ENCODE measurements around the gene RPS26.
"Not testable (repeated sequence)": the region's sequence is repeated elsewhere in the genome, so short reads cannot be mapped to it uniquely, and the experiment has no call there.

Gene RPS26

GRCh38 chr12:56041552-56042429 is at the start of gene RPS26:
Gene RPS26, plus strand, starts transcription at chr12:56041918. Its CDS starts 249 bp downstream, at chr12:56042167.
- DNase-seq (ENCODE audit: low read depth in 2 of 2, low spot score in 1 of 2), result peak; percentile 74 to 86

- no peak for DNase-seq (ENCODE audit: low read depth in 2 of 2, low spot score in 1 of 2)
These were observed 48.4 kb upstream of the RPS26 start for GRCh38 chr12:55993230-55993853.

DNA sequence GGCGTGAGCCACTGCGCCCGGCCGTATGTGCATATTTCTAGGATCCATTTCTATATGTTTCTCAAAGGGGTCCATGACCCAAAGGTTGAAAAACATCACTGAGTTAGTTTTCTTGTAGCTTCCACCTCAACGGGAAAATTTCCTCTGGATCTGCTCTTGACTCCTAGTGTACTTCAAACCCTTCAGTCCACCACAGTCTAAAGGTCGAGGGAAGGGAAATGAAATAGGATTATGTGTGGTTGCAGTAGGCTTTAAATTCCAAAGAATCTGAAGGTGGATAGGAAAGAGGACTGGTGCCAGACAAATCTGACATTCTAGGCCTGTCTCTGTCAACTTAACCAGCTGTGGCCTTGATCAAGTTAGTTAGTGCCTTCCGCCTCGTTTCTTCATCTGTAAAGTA is 46.4 kb upstream of the RPS26 start:
- DNase-seq (ENCODE audit: low read depth in 2 of 2, low spot score in 1 of 2), result no peak

DNA sequence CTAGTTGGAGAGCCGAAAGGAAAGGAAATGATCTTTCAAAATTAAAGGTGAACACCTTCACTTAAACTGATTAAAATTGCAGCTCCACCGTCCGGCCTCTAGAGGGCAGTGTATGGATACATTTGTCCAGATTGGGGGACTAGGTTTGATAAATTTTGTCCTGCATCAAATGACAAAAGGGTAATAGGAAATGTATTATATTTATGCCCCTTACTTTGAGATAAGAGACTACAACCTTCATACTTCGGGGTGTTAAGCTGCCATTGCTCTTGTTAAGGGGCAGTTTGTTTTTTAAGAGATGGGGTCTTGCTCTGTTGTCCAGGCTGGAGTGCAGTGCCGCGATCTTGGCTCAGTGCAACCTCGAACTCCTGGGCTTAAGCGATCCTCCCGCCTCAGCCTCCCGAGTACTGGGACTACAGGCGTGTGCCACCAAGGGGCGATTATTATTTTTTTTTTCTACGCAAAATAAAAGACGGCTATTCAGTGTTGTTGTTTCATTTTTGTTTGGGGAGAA is 45.5 kb upstream of the RPS26 start:
- DNase-seq (ENCODE audit: low read depth in 2 of 2, low spot score in 1 of 2), result peak; percentile 36 to 45

DNA sequence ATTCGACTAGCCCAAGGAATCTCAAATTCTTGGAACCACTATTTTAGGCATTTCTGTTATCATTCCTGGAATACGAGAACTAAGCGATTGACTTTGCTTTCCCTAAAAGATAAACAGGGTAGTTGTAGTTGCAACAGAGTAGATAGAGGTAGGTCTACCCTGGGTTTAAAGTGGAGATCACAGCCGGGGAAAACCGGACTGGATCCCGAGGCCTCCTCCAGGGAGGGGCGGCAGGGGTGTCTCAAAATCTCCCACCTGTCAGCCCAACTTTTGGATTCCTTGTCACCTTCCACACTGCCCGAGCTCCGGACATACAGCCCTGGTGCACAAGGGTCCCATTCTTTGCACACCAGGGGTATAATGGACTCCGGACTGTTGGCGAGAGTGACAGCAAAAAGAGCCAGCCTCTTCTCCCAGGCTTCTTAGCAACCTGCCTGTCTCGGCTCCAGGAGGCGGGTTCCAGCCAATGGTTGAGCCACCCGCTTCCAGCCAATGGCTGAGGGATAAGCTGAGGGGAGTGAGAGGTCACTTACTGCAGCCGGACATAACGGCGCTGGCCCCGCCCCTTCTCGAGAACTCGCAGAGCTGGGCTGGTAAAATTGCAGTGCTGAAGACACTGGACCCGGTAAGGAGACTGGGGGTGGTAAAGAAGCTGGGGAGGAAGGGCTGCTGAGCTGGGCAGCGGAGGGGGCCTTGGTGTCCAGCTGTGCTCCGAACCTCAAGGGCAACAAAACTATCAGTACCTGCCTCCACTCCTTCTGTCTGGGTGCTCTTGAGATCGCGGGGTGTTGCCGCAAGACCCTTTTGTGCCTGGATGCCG is 44.8 kb upstream of the RPS26 start, which contains the start of gene SUOX:
TSS of gene SUOX (plus strand) at position 562 of the 820 bp plus-strand sequence. CDS start 4,946 bp downstream, outside the sequence.
- DNase-seq (ENCODE audit: low read depth in 2 of 2, low spot score in 1 of 2), result no peak

DNA sequence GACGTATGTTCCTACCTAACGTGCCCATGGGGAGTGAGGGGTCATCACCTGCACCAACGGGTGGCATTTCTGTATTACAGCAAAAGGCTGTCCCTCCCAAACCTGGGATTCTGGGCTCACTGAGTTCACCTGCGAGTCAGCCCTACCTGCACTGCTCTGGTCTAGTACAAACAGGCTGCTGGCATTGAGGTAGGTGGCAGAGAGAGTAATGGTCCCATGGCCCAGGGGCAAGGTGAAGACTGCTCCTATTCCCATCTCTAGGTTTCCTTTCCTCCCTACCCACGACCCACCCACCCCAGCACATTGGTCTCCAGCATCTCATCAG is 44.2 kb upstream of the RPS26 start:
- no peak for DNase-seq (ENCODE audit: low read depth in 2 of 2, low spot score in 1 of 2)

DNA sequence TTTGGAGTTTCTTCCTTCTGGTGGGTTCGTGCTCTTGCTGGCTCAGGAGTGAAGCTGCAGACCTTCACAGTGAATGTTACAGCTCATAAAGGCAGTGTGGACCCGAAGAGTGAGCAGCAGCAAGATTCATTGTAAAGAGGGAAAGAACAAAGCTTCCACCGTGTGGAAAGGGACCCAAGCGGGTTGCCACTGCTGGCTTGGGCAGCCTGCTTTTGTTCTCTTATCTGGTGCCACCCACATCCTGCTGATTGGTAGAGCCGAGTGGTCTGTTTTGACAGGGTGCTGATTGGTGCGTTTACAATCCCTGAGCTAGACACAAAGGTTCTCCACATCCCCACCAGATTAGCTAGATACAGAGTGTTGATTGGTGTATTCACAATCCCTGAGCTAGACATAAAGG is 42.2 kb upstream of the RPS26 start:
- not testable (repeated sequence) for DNase-seq (ENCODE audit: low read depth in 2 of 2, low spot score in 1 of 2)

GRCh38 chr12:55999999-56000540 is 41.6 kb upstream of the RPS26 start:
- DNase-seq (ENCODE audit: low read depth in 2 of 2, low spot score in 1 of 2), result not testable (repeated sequence)

- no peak for DNase-seq (ENCODE audit: low read depth in 2 of 2, low spot score in 1 of 2)
These were observed 40.1 kb upstream of the RPS26 start for GRCh38 chr12:56001487-56002100.

DNA sequence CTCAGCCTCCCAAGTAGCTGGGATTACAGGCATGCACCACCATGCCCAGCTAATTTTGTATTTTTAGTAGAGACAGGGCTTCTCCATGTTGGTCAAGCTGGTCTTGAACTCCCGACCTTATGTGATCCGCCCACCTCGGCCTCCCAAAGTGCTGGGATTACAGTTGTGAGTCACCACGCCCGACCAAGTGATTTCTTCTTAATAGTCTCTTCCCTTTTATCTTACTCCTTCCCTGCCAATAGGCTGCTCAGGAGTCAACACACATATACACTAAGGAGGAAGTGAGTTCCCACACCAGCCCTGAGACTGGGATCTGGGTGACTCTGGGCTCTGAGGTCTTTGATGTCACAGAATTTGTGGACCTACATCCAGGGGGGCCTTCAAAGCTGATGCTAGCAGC is 38.3 kb upstream of the RPS26 start:
- DNase-seq (ENCODE audit: low read depth in 2 of 2, low spot score in 1 of 2), result not testable (repeated sequence)

- no peak for DNase-seq (ENCODE audit: low read depth in 2 of 2, low spot score in 1 of 2)
These were observed 37.5 kb upstream of the RPS26 start for GRCh38 chr12:56004211-56004610.

GRCh38 chr12:56007564-56008559 is 33.9 kb upstream of the RPS26 start:
- peak; percentile 46 to 51 for DNase-seq (ENCODE audit: low read depth in 2 of 2, low spot score in 1 of 2)

GRCh38 chr12:56010111-56010570 is 31.6 kb upstream of the RPS26 start:
- DNase-seq (ENCODE audit: low read depth in 2 of 2, low spot score in 1 of 2), result no peak

GRCh38 chr12:56011509-56012090 is 30.1 kb upstream of the RPS26 start:
- DNase-seq (ENCODE audit: low read depth in 2 of 2, low spot score in 1 of 2), result no peak

GRCh38 chr12:56013482-56013881 is 28.2 kb upstream of the RPS26 start:
- DNase-seq (ENCODE audit: low read depth in 2 of 2, low spot score in 1 of 2), result no peak

DNA sequence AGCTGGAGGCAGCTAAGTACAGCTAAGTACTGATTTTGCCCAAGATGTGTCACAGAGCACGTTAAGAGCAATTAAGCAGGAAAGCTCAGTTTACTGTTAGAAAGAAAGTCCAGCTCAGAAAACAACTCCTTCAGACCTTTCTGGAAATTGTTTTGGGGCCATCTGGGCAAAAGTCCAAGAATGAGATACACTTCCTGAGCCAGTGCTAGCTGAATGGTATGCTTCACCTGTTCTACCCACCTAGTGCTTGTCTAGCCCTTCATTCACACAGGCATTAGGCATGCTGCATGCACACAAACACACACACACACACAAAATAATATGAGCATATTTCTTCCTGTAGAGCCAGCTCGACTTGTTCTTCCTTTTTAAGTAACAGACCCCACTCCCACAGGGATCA is 27.5 kb upstream of the RPS26 start:
- DNase-seq (ENCODE audit: low read depth in 2 of 2, low spot score in 1 of 2), result no peak

- DNase-seq (ENCODE audit: low read depth in 2 of 2, low spot score in 1 of 2), result no peak
These were observed 24.5 kb upstream of the RPS26 start for GRCh38 chr12:56017181-56017580.

DNA sequence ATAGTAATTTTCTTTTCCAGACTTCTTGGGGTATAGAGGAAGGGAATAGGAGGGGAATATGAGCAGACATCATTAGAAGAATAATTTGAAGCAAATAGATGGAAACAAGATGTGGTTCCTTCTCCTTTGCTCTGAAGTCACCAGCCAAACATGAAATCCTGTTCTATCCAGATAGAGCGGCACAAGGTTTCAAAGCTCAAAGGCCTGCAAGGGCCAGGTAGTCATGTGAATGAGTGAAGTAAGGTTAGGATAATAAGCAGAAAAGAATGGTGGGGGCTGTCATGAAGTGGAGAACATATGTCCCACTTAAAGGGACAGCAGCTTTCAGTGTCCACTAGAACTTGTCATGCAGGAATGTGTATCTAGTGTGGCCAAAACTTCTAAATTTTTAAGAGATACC is 23.4 kb upstream of the RPS26 start:
- no peak for DNase-seq (ENCODE audit: low read depth in 2 of 2, low spot score in 1 of 2)
